ENCODE data around the gene RNF220.

The RNF220 gene

GRCh38 chr1:44472620-44473525 is 67.8 kb downstream of the RNF220 start:
- WGBS (ENCODE audit: extremely low coverage, insufficient coverage, insufficient read length), result no CpG with 5 or more reads among the region's 18 CpGs
- no peak overlapping the region for H3K9ac ChIP-seq (ENCODE audit: low read length)

GRCh38 chr1:44476891-44477290 is 71.8 kb downstream of the RNF220 start:
- peaks cover 2 to 3% of the 10 kb centered on the region in 2 experiments for H3K4me1 ChIP-seq (ENCODE audit: control insufficient read depth in 1 of 2, insufficient read depth in 2 of 2, low read length in 2 of 2)
- no peak overlapping the region for H4K8ac ChIP-seq (ENCODE audit: low read depth, low read length)
- H3K79me2 ChIP-seq (ENCODE audit: control insufficient read depth, insufficient read depth, low read length, poor library complexity), result no peaks in the 10 kb centered on the region
- no peak overlapping the region for H2BK120ac ChIP-seq (ENCODE audit: insufficient read depth, low read length, poor library complexity)
- no peak overlapping the region for H4K12ac ChIP-seq (ENCODE audit: low read depth, low read length)
- no peak overlapping the region for H2BK12ac ChIP-seq (ENCODE audit: low read length)
- no peak overlapping the region for H3K23ac ChIP-seq (ENCODE audit: low read length)
- H3K4me2 ChIP-seq (ENCODE audit: low read length), result no peak overlapping the region
- H2AK5ac ChIP-seq (ENCODE audit: low read length), result no peak overlapping the region
- no peaks in the 10 kb centered on the region for H3K36me3 ChIP-seq (ENCODE audit: control insufficient read depth in 1 of 2, insufficient read depth in 2 of 2, low read length in 2 of 2)
- H3K14ac ChIP-seq (ENCODE audit: low read length), result no peak overlapping the region
- H2BK5ac ChIP-seq (ENCODE audit: low read depth, low read length, poor library complexity), result no peak overlapping the region
- no peak overlapping the region for H3K18ac ChIP-seq (ENCODE audit: low read length)
- no peaks in the 10 kb centered on the region for H3K79me1 ChIP-seq (ENCODE audit: low read length)
- H3K27ac ChIP-seq (ENCODE audit: low read depth, low read length), result no peak overlapping the region
- H3K9me3 ChIP-seq (ENCODE audit: insufficient read depth, low read depth, low read length), result no peaks in the 10 kb centered on the region
- no peak for DNase-seq
- H3K4ac ChIP-seq (ENCODE audit: low read depth, low read length), result no peak overlapping the region
- H3K4me3 ChIP-seq (ENCODE audit: low read depth, low read length), result no peak overlapping the region
- no peak overlapping the region for H4K91ac ChIP-seq (ENCODE audit: low read depth, low read length)
- no peaks in the 10 kb centered on the region for H3K27me3 ChIP-seq (ENCODE audit: insufficient read depth, low read length)
- no peak overlapping the region for H3K9ac ChIP-seq (ENCODE audit: low read length)
- no peak overlapping the region for H2AFZ ChIP-seq (ENCODE audit: insufficient read depth, low read length, poor library complexity)

More at GRCh38 chr1:44472620-44473525, 67.8 kb downstream of the RNF220 start:
- Histone ChIP-seq H3K79me1 (ENCODE audit: low read length) (no peaks in the 10 kb centered on the region), H3K14ac (ENCODE audit: low read length) (no peak overlapping the region), H3K18ac (ENCODE audit: low read length) (no peak overlapping the region), H3K36me3 (ENCODE audit: control insufficient read depth in 1 of 2, insufficient read depth in 2 of 2, low read length in 2 of 2) (no peaks in the 10 kb centered on the region), H2BK120ac (ENCODE audit: insufficient read depth, low read length, poor library complexity) (no peak overlapping the region), H3K9me3 (ENCODE audit: insufficient read depth, low read depth, low read length) (no peaks in the 10 kb centered on the region), H3K4ac (ENCODE audit: low read depth, low read length) (no peak overlapping the region), H4K8ac (ENCODE audit: low read depth, low read length) (no peak overlapping the region), H3K4me1 (ENCODE audit: control insufficient read depth in 1 of 2, insufficient read depth in 2 of 2, low read length in 2 of 2) (no peaks in the 10 kb centered on the region), H3K4me3 (ENCODE audit: low read depth, low read length) (no peak overlapping the region), H3K23ac (ENCODE audit: low read length) (no peak overlapping the region), H3K27ac (ENCODE audit: low read depth, low read length) (no peak overlapping the region), H2BK12ac (ENCODE audit: low read length) (no peak overlapping the region), H4K12ac (ENCODE audit: low read depth, low read length) (no peak overlapping the region), H3K79me2 (ENCODE audit: control insufficient read depth, insufficient read depth, low read length, poor library complexity) (no peaks in the 10 kb centered on the region), H4K91ac (ENCODE audit: low read depth, low read length) (no peak overlapping the region), H2BK5ac (ENCODE audit: low read depth, low read length, poor library complexity) (no peak overlapping the region), H2AK5ac (ENCODE audit: low read length) (no peak overlapping the region), H3K4me2 (ENCODE audit: low read length) (no peak overlapping the region), H2AFZ (ENCODE audit: insufficient read depth, low read length, poor library complexity) (no peak overlapping the region), H3K27me3 (ENCODE audit: insufficient read depth, low read length) (no peaks in the 10 kb centered on the region)
- no peak for DNase-seq

GRCh38 chr1:44481701-44482100 is 76.6 kb downstream of the RNF220 start:
- no peak overlapping the region for H3K4me2 ChIP-seq (ENCODE audit: low read length)
- H3K9ac ChIP-seq (ENCODE audit: low read length), result no peak overlapping the region
- no peak overlapping the region for H3K4ac ChIP-seq (ENCODE audit: low read depth, low read length)
- no peak overlapping the region for H3K4me3 ChIP-seq (ENCODE audit: low read depth, low read length)
- no peak for DNase-seq
- no peak overlapping the region for H3K14ac ChIP-seq (ENCODE audit: low read length)
- no peak overlapping the region for H2AK5ac ChIP-seq (ENCODE audit: low read length)
- H3K79me1 ChIP-seq (ENCODE audit: low read length), result peaks cover 1% of the 10 kb centered on the region
- no peak overlapping the region for H4K91ac ChIP-seq (ENCODE audit: low read depth, low read length)
- no peaks in the 10 kb centered on the region for H3K9me3 ChIP-seq (ENCODE audit: insufficient read depth, low read depth, low read length)
- no peak overlapping the region for H3K18ac ChIP-seq (ENCODE audit: low read length)
- H2BK5ac ChIP-seq (ENCODE audit: low read depth, low read length, poor library complexity), result no peak overlapping the region
- H3K27me3 ChIP-seq (ENCODE audit: insufficient read depth, low read length), result no peaks in the 10 kb centered on the region
- no peaks in the 10 kb centered on the region for H3K36me3 ChIP-seq (ENCODE audit: control insufficient read depth in 1 of 2, insufficient read depth in 2 of 2, low read length in 2 of 2)
- no peaks in the 10 kb centered on the region for H3K79me2 ChIP-seq (ENCODE audit: control insufficient read depth, insufficient read depth, low read length, poor library complexity)
- no peak overlapping the region for H2BK120ac ChIP-seq (ENCODE audit: insufficient read depth, low read length, poor library complexity)
- no peak overlapping the region for H3K23ac ChIP-seq (ENCODE audit: low read length)
- no peak overlapping the region for H2BK12ac ChIP-seq (ENCODE audit: low read length)
- H2AFZ ChIP-seq (ENCODE audit: insufficient read depth, low read length, poor library complexity), result no peak overlapping the region
- H3K4me1 ChIP-seq (ENCODE audit: control insufficient read depth in 1 of 2, insufficient read depth in 2 of 2, low read length in 2 of 2), result peaks cover 5 to 12% of the 10 kb centered on the region in 2 experiments
- no CpG with 5 or more reads among the region's 2 CpGs for WGBS (ENCODE audit: extremely low coverage, insufficient coverage, insufficient read length)
- H3K27ac ChIP-seq (ENCODE audit: low read depth, low read length), result no peak overlapping the region
- H4K12ac ChIP-seq (ENCODE audit: low read depth, low read length), result no peak overlapping the region
- no peak overlapping the region for H4K8ac ChIP-seq (ENCODE audit: low read depth, low read length)

- no peak overlapping the region for H3K18ac ChIP-seq (ENCODE audit: low read length)
- H3K27me3 ChIP-seq (ENCODE audit: insufficient read depth, low read length), result no peaks in the 10 kb centered on the region
Observed at GRCh38 chr1:44483089-44483874, 78.2 kb downstream of the RNF220 start.

More at GRCh38 chr1:44483089-44483874, 78.2 kb downstream of the RNF220 start:
- no CpG with 5 or more reads among the region's 5 CpGs for WGBS (ENCODE audit: extremely low coverage, insufficient coverage, insufficient read length)
- H3K23ac ChIP-seq (ENCODE audit: low read length), result no peak overlapping the region
- H2AK5ac ChIP-seq (ENCODE audit: low read length), result no peak overlapping the region
- no peak overlapping the region for H3K14ac ChIP-seq (ENCODE audit: low read length)
- H2AFZ ChIP-seq (ENCODE audit: insufficient read depth, low read length, poor library complexity), result no peak overlapping the region
- no peak overlapping the region for H3K9ac ChIP-seq (ENCODE audit: low read length)
- H3K27ac ChIP-seq (ENCODE audit: low read depth, low read length), result no peak overlapping the region
- no peak overlapping the region for H2BK12ac ChIP-seq (ENCODE audit: low read length)
- H3K79me1 ChIP-seq (ENCODE audit: low read length), result peaks cover 1% of the 10 kb centered on the region
- H3K9me3 ChIP-seq (ENCODE audit: insufficient read depth, low read depth, low read length), result no peaks in the 10 kb centered on the region
- H3K36me3 ChIP-seq (ENCODE audit: control insufficient read depth in 1 of 2, insufficient read depth in 2 of 2, low read length in 2 of 2), result no peaks in the 10 kb centered on the region
- no peak overlapping the region for H4K12ac ChIP-seq (ENCODE audit: low read depth, low read length)
- H2BK120ac ChIP-seq (ENCODE audit: insufficient read depth, low read length, poor library complexity), result no peak overlapping the region
- H3K4me3 ChIP-seq (ENCODE audit: low read depth, low read length), result no peak overlapping the region
- peaks cover 5 to 12% of the 10 kb centered on the region in 2 experiments for H3K4me1 ChIP-seq (ENCODE audit: control insufficient read depth in 1 of 2, insufficient read depth in 2 of 2, low read length in 2 of 2)
- H2BK5ac ChIP-seq (ENCODE audit: low read depth, low read length, poor library complexity), result no peak overlapping the region
- no peak overlapping the region for H3K4ac ChIP-seq (ENCODE audit: low read depth, low read length)
- H4K8ac ChIP-seq (ENCODE audit: low read depth, low read length), result no peak overlapping the region
- no peak overlapping the region for H4K91ac ChIP-seq (ENCODE audit: low read depth, low read length)
- peak; percentile 91 to 99 for DNase-seq
- no peaks in the 10 kb centered on the region for H3K79me2 ChIP-seq (ENCODE audit: control insufficient read depth, insufficient read depth, low read length, poor library complexity)
- H3K4me2 ChIP-seq (ENCODE audit: low read length), result no peak overlapping the region

Measured in trophoblast cell (in vitro differentiated cells and primary cell).